ENCODE data around the gene SLC8B1.

Gene SLC8B1

GRCh38 chr12:113295886-113296556 lies 38.9 kb downstream of the SLC8B1 start:
- DNase-seq (ENCODE audit: low read depth in 2 of 2): no peak

GRCh38 chr12:113293100-113293499 lies 41.8 kb downstream of the SLC8B1 start:
- no peak for DNase-seq (ENCODE audit: low read depth in 2 of 2)

GRCh38 chr12:113292547-113292946 lies 42.4 kb downstream of the SLC8B1 start:
- DNase-seq (ENCODE audit: low read depth in 2 of 2): no peak

- no peak for DNase-seq (ENCODE audit: low read depth in 2 of 2)
Observed at GRCh38 chr12:113292091-113292490, 42.8 kb downstream of the SLC8B1 start.

- no peak for DNase-seq (ENCODE audit: low read depth in 2 of 2)
Observed at GRCh38 chr12:113291586-113291985, 43.3 kb downstream of the SLC8B1 start.

GRCh38 chr12:113290506-113290905 lies 44.4 kb downstream of the SLC8B1 start:
- DNase-seq (ENCODE audit: low read depth in 2 of 2): no peak

GRCh38 chr12:113289361-113289760 lies 45.5 kb downstream of the SLC8B1 start:
- no peak for DNase-seq (ENCODE audit: low read depth in 2 of 2)

GRCh38 chr12:113287899-113288282 lies 47.0 kb downstream of the SLC8B1 start:
- DNase-seq (ENCODE audit: low read depth in 2 of 2): no peak

- no peak for DNase-seq (ENCODE audit: low read depth in 2 of 2)
Observed at GRCh38 chr12:113287146-113287898, 47.6 kb downstream of the SLC8B1 start.

- no peak for DNase-seq (ENCODE audit: low read depth in 2 of 2)
Observed at GRCh38 chr12:113286712-113287111, 48.2 kb downstream of the SLC8B1 start.

GRCh38 chr12:113285679-113286610 lies 49.0 kb downstream of the SLC8B1 start:
- DNase-seq (ENCODE audit: low read depth in 2 of 2): no peak

GRCh38 chr12:113284751-113285150 lies 50.2 kb downstream of the SLC8B1 start:
- DNase-seq (ENCODE audit: low read depth in 2 of 2): no peak

- DNase-seq (ENCODE audit: low read depth in 2 of 2): no peak
Observed at GRCh38 chr12:113278633-113279032, 56.3 kb downstream of the SLC8B1 start.

GRCh38 chr12:113278141-113278540 lies 56.8 kb downstream of the SLC8B1 start:
- DNase-seq (ENCODE audit: low read depth in 2 of 2): no peak

GRCh38 chr12:113277511-113277910 lies 57.4 kb downstream of the SLC8B1 start:
- DNase-seq (ENCODE audit: low read depth in 2 of 2): no peak

- DNase-seq (ENCODE audit: low read depth in 2 of 2): no peak
Observed at GRCh38 chr12:113276946-113277500, 57.9 kb downstream of the SLC8B1 start.

GRCh38 chr12:113276306-113276705 lies 58.6 kb downstream of the SLC8B1 start:
- DNase-seq (ENCODE audit: low read depth in 2 of 2): no peak

GRCh38 chr12:113274848-113275247 lies 60.1 kb downstream of the SLC8B1 start:
- DNase-seq (ENCODE audit: low read depth in 2 of 2): no peak

- no peak for DNase-seq (ENCODE audit: low read depth in 2 of 2)
Observed at GRCh38 chr12:113273053-113273725, 61.7 kb downstream of the SLC8B1 start.

GRCh38 chr12:113271853-113272561 lies 62.9 kb downstream of the SLC8B1 start:
- DNase-seq (ENCODE audit: low read depth in 2 of 2): no peak

GRCh38 chr12:113271466-113271852 lies 63.5 kb downstream of the SLC8B1 start:
- no peak for DNase-seq (ENCODE audit: low read depth in 2 of 2)
